Activated effector memory CD4-positive, alpha-beta T cell treated with Interleukin-2 at 50 U/mL for 16 hours (primary cell): ENCODE data around the gene SFPQ.
"Not testable (repeated sequence)": the region's sequence is repeated elsewhere in the genome, so short reads cannot be mapped to it uniquely, and the experiment has no call there.

ENCODE experiments used
- DNase-seq: peaks from one replicate; pipeline ENCODE4 v3.0.0-alpha.2; 2020

SFPQ gene, protein sequence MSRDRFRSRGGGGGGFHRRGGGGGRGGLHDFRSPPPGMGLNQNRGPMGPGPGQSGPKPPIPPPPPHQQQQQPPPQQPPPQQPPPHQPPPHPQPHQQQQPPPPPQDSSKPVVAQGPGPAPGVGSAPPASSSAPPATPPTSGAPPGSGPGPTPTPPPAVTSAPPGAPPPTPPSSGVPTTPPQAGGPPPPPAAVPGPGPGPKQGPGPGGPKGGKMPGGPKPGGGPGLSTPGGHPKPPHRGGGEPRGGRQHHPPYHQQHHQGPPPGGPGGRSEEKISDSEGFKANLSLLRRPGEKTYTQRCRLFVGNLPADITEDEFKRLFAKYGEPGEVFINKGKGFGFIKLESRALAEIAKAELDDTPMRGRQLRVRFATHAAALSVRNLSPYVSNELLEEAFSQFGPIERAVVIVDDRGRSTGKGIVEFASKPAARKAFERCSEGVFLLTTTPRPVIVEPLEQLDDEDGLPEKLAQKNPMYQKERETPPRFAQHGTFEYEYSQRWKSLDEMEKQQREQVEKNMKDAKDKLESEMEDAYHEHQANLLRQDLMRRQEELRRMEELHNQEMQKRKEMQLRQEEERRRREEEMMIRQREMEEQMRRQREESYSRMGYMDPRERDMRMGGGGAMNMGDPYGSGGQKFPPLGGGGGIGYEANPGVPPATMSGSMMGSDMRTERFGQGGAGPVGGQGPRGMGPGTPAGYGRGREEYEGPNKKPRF

DNA sequence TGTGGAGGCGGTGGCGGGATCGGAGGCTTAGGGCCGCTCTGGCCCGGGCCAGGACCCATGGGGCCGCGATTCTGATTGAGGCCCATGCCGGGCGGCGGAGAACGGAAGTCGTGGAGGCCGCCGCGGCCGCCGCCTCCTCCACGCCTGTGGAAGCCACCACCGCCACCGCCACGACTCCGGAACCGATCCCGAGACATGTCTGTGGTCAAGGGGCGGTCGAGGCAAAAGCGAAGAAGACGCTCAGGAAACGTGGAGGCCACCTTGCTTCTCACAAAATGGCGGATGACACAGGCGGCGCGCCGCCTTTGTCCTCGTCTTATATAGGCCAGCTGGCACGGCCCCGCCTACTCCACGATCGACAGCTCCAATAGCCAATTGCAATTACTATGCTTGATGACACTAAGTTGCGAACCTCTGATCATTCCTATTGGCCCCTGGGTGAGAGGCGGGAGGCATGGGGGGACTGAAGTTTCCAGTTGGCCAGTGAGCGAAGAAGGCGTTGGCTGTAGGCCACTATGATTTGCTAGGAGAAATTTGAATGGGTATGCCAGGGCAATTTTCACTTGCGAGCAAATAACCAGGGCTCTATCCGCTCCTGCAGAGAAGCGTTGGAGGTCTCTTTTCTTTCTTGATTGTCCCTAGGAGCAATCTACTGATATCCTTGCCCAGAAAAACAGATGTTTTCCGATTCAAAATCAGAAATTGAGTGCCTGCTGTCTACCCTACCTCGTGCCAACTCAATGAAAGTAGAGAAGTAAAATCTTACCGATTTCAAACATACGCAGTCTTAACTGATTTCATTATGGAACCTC, at the start of gene SFPQ:
Gene SFPQ (minus strand): TSS at position 293 of the 812 bp plus-strand sequence. CDS start 96 bp downstream, at position 197.
- peak; percentile 97 for DNase-seq

DNA sequence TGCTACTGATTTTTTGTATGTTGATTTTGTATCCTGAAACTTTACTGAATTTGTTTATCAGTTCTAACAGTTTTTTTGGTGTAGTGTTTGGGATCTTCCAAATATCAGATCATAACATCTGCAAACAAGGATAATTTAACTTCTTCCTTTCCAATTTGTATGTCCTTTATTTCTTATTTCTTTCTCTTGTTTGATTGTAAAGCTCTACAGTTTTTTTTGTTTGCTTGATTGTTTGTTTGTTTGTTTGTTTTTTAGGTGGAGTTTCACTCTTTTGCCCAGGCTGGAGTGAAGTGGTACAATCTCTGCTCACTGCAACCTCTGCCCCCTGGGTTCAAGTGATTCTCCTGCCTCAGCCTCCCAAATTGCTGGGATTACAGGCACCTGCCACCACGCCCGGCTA, 43.8 kb upstream of the SFPQ start:
- DNase-seq = not testable (repeated sequence)

DNA sequence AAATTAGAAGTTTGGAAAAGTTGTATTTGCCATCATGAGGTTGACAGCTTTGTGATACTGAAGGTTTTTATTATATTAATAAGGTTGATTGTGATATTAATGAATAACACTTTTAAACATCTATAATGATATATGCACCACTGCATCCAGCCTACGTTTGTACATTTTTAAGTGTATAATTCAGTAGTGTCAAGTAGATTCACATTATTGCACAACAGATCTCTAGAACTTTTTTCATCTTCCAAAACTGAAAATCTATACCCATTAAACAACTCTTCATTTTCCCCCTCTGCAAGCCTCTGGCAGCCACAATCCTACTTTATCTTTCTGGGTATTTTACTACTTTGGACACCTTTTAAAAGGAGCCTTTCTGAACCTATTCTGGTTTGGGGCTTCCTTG, 38.3 kb upstream of the SFPQ start:
- DNase-seq = no peak

DNA sequence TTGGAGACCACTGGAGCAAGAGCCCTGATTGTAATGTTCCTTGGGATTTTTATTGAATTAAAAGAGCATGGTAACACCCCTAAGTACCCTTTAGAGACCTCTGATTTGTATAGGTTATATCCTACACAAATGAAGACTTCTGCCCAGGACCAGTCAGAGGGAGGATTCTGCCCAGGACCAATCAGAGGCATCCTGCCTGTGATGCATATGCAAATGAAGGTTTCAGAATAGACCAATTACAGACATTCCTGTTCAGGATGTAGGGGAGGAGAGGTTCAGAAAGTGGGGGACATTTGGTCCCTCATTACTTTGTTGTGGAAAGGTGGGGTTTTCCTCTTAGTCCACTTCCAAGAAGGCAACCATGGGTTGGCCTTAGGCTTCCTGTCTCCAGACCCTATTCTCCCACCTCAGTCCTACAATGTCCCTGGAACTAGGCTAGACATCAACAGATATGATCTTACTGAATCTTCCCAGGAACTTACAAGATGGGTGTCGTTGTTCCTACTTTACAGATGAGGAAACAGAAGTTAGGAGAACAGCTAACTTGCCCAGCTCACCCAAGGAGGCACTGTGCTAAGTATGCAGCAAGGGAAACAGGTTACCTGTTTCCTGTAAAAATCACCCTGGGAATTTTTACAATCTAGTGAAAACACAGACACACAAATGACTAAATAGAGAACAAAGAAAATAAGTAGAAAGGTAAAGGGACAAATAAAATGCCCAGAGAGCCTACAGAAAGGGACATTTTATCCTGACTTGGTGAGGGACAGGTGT, 36.8 kb upstream of the SFPQ start:
- no peak for DNase-seq

DNA sequence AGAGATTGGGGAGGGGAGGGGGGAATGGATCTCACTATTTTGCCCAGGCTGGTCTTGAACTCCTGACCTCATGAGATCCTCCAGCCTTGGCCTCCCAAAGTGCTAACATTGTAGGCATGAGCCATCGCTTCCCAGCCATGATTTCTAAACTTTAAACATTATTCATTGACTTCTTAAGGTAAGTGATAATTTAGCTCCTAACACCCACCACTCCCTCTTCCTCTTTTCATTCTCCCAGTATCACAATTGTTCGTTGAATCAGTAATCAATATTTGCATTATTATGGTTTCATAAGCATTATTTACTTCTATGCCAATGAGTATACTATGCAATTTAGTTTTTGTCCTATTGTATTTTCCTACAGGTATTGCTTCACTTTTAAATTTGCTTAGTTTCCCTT, 33.6 kb upstream of the SFPQ start:
- no peak for DNase-seq

DNA sequence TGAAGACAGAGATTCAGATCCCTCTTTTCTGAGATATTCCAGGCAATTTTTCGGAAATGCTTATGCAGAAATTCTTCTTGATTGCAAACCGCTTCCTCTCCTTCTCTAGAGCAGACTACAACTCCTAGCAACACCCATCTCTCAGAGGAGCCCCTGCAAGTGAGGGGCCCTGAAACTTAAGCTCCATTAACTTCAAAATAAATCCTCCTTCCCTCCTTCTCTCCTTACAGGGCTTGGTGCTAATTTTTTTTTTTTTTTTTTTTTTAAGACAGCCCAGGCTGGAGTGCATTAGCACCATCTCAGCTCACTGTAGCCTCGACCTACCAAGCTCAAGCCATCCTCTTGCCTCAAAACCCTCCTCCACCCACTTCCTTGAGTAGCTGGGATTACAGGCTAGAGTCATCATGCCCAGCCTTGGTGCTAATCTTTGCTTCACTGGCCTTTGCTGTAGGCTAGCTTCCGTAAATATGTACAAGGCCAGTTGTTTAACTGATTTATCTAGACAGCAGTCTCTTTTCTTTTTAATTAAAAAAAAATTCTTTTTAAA, 30.2 kb upstream of the SFPQ start:
- DNase-seq = no peak

DNA sequence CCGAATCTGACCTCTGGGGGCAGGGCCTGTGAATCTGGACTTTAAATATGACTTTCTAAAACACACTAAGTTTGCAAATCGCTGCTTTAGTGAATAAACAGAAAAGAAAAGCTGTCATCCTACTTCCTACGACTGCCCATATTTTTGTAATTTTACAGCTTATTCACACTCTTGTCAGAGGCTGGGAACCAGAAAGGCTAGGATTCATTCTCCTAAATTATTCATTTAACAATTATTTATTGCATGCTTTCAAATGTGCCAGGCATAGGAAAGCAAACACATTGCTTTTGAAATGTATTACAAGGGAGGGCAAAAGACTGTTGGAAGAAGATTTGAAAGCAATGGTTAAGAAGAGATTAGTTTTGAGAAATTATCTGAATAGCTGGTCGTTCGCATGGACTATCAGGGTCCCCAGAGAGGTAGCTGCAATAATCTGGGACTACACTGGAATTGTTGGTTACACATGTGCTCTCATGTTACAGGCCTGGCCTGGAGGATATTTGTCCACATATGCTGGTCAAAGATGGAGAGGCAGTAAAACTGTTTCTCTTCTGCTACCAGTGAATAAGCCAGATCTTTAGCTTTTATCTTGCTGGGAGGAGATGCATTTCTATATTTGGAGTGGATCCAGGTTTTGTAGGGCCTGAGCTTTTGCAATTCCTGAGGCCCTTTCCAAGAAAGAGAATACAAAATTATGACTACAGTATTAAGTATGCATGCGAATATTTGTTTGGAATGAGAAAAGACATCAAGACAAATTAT, 29.6 kb upstream of the SFPQ start:
- no peak for DNase-seq

DNA sequence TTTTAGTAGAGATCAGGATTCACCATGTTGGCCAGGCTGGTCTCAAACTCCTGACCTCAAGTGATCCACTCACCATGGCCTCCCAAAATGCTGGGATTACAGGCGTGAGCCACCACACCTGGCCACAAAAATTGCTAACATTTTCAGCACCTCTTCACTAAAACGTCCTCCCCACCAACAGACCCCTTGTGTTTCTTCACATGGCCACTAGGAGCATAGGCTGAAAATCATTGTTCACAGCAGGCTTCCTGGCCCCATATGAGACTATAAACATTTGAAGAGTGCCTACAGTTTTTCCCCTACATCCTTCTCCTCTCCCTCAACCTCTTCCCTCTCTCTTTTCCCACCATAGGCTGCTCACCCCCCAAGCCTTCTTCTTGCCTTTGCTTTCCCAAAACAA, 28.0 kb upstream of the SFPQ start:
- no peak for DNase-seq

DNA sequence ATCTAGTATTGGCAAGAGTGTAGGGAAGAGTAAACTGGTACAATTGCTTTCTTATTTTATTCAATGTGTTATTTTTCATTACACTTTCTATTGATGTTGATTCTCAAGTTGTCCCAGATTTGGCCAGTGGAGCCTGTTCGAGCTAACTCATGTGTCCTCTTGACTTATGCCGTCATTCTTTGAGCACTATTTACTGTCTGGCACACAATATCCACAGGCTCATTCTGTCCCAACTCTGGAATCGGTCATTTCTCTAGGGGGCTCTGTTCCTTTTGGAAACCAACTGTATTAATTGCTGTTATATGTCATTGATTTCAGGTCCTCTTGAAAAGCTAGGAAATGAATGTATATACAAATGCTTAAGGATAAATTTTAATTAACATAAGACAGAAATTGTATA, 22.4 kb upstream of the SFPQ start:
- no peak for DNase-seq

DNA sequence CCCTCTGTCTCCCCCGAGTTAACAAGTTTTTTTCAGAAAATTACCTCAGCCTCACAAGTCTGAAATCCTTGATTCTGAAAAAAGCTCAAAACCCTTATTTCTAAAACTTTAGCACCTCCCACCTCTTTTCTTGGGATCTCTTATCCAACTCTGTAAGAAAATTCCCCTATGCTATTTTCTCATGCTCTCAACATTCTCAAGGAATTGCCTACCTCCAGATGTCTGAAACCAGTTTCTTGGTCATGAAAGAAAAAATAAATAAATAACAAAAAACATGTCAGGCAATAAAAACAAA, 18.1 kb upstream of the SFPQ start:
- DNase-seq = no peak

DNA sequence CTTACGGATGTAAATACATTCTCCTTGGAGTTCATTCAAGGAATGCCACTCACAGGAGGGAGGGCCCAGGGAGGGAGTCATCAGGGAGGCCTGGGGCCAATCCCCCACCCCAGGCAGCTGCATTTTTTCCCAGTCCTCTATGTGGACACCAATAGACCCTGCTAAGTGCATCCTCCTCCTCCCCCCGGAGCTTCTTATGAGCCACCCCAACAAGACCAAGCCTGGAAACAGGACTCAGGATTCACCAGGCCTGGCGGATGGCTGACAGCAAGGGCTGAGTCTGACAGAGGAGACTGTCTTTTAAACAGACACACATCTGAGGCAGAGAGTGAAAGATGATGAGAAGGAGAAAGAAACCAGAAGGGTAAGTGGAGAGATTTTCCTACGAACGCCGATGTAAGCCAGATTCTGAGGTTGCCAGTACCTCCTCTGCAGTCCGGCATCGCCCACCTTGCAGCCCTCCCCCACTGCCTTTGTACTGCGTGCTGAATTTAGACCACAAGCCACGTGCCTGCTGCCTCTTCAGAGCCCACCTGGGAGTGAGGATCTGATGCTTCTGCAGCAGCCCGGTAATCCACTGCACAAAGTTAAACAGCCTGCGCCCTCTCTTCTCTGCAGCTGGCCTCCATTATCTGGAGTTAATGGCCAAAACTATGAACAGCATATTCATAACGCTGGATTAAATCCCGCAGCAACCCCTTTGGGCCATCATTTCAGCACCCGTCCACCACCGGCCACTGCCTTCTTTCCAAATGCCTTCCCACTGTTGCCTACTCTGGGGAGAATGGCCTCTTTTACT, 17.6 kb upstream of the SFPQ start:
- DNase-seq = no peak

DNA sequence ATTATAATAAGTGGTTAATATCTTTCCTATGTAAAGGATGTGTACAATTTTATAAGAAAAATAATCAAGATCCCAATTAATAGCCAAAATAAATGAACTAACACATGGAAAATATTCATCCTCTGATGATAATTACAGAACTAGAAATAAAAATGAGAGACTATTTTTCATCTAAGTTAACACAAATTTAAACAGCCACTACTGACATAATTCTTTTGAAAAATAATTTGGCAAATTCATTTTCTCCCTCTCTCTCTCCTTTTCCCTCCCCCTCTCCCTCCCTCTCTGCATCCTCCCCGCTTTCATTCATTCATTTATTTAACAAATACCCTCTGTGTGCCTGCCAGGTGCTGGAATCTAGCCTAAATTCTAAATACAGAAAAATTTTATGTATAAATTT, 10.3 kb upstream of the SFPQ start:
- DNase-seq = no peak

DNA sequence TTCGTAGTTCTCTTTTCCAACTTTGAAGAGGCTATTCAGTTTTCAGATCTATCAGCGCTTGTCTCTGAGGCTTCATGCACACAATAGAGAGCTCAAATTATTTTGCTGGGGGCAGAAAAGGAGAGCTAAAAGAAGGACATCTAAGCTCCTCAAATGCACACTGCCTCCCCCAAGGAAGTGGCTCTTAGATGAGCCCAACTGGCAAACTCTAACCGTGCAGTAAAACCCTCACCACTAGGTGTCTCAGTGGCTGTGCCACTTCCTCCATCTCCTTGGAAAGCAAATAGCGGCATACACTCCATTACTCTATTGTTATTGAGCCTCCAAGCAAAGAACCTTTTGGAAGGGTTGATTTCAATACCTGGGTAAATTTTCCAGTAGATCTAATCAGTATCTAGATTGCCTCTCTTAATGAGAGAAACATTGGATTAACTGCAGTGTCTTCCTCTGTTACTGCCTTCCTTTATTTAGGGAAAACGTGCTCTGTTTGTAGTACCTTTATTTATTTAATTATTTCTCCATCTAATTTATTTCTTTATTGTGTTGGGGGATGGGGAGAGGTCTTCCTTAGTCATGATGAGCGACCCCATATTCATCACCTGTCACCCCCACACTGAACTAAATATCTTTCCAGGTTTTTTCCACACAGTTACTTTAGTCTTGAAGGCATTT, 9.2 kb upstream of the SFPQ start:
- peak; percentile 57 for DNase-seq

DNA sequence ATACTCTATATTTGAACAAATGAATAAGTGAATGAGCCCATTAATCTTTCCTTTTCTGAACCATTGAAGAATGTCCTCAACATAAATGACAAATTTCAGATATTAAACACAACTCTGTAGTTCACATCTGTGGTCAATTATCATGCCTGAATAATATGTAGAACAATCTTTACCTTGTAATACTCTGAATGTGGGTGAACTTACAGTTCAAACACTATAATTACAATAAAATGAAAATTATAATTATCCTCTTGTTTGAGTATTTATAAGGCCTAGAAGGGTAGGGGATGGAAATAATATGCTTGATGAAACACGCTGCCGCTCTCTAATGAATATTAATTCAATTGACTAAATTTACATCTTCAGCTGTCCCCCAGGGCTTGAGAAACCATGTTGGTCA, 8.7 kb upstream of the SFPQ start:
- no peak for DNase-seq

DNA sequence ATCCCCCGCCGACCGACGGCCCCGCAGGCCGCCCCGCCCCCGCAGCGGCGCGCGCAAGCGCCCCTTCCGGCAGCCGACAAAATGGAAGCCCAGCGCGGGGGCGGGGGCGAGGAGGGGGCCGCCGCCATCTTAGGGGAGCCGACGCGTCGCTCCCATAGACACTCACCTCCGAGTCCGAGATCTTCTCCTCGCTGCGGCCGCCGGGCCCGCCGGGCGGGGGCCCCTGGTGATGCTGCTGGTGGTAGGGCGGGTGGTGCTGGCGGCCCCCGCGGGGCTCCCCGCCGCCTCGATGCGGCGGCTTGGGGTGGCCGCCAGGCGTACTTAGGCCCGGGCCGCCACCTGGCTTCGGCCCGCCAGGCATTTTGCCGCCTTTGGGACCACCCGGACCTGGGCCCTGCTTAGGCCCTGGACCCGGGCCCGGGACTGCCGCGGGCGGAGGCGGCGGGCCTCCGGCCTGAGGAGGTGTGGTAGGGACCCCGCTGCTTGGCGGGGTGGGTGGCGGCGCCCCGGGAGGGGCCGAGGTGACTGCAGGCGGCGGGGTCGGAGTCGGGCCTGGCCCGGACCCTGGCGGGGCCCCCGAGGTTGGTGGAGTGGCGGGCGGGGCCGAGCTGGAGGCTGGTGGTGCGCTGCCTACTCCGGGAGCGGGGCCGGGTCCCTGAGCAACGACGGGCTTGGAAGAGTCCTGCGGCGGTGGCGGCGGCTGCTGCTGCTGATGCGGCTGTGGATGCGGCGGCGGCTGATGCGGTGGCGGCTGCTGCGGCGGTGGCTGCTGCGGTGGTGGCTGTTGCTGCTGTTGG, 691 bp downstream of the SFPQ start:
- peak; percentile 82 for DNase-seq

DNA sequence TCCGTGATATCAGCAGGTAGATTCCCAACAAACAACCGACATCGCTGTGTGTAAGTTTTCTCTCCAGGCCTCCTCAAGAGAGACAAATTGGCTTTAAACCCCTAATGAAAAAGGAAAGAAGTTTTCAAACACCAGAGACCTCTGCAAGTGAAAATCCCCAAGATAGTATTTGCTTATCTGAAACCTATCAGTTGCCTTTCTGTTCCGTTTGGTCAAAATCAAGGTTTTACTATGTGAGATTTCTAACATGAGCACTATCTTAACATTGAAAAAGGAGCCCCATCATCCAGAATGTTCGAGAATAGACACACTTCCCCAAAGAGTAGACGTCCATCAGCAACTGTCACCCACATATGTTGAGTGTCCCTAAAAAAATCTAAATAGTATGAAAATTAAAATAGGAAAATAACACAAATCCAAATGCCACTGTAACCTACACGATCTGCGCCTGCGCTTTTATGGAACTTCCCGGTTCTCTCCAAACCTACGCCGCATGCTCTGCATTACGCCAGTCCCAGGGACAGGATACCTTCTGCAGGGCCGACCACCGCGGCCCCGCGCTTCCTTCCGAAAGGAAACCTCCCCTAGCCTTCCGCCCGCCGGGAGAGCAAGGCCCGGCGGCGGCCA, 1.4 kb downstream of the SFPQ start:
- no peak for DNase-seq

DNA sequence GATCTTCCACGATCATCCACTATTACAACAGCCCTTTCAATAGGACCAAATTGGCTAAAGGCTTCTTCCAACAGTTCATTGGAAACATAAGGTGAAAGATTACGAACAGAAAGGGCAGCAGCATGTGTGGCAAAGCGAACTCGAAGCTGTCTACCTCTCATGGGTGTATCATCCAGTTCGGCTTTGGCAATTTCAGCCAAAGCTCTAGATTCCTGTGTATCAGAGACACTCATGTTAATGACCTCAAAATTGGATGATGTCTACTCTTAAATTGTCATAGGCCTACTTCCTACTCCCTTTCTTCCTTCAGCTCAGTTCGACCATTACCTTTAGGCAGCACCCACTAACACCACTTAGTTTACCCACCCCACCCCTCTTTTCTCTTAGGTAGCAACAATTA, 2.2 kb downstream of the SFPQ start:
- no peak for DNase-seq

DNA sequence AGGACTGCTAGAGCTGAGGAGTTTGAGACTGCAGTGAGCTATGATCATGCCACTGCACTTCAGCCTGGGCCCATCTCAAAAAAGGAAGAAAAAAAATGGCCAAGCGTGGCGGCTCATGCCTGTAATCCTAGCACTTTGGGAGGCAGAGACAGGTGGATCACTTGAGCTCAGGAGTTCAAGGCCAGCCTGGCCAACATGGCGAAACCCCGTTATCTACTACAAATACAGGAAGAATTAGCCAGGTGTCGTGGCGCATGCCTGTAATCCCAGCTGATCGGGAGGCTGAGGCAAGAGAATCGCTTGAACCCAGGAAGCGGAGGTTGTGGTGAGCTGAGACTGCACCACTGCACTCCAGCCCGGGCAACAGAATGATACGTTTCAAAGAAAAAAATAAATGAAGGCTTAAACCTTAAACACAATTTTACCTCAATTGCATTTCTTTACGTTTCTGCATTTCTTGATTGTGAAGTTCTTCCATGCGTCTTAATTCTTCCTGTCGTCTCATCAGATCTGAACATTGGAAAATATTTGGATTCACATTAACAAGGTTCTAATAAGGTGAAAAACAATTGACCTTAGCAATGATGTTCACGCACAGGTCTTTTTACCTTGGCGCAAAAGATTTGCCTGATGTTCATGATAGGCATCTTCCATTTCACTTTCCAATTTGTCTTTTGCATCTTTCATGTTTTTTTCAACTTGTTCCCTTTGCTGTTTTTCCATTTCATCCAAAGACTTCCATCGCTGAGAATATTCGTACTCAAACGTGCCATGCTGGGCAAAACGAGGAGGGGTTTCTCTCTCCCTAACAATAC, 4.2 kb downstream of the SFPQ start:
- no peak for DNase-seq
